SK-N-SH (cell line): ENCODE results near the gene TMEM174.

ENCODE experiments used
- POLR2AphosphoS5 ChIP-seq: IDR thresholded peaks from 2 replicates; pipeline ENCODE4 v1.6.1; 2012; ENCODE audit warnings: low read depth, low read length
- RCOR1 ChIP-seq: fragments of 150-350 bp; IDR thresholded peaks from 2 replicates; pipeline ENCODE4 v1.6.1; 2017; ENCODE audit warnings: antibody characterized with exemption, low read length
- RFX5 ChIP-seq: IDR thresholded peaks from 2 replicates; pipeline ENCODE4 v1.6.1; 2012; ENCODE audit warnings: mild to moderate bottlenecking, improper control_type of control experiment, low read length
- SIN3A ChIP-seq: IDR thresholded peaks from 2 replicates; pipeline ENCODE4 v1.6.1; 2012; ENCODE audit warnings: low read depth, mild to moderate bottlenecking, low read length, moderate library complexity, borderline replicate concordance
- YY1 ChIP-seq: IDR thresholded peaks from 2 replicates; pipeline ENCODE4 v1.4.0; 2012; ENCODE audit warnings: low read depth, mild to moderate bottlenecking
- TF ChIP-seq, protein P1 (sequence below): fragments of 200-600 bp; sonication (generic); IDR thresholded peaks from 2 replicates; pipeline ENCODE4 v1.6.1; 2017; ENCODE audit warnings: antibody characterized with exemption, mild to moderate bottlenecking, moderate library complexity
- TF ChIP-seq, protein P2 (sequence below): IDR thresholded peaks from 2 replicates; pipeline ENCODE4 v1.4.0; 2012; ENCODE audit warnings: low read depth, borderline replicate concordance
- TF ChIP-seq, protein P3 (sequence below): IDR thresholded peaks from 2 replicates; pipeline ENCODE4 v1.4.0; 2012; ENCODE audit warnings: low read depth, borderline replicate concordance
- TF ChIP-seq, protein P4 (sequence below): fragments of 150-350 bp; IDR thresholded peaks from 2 replicates; pipeline ENCODE4 v1.6.1; 2017; ENCODE audit warnings: antibody characterized with exemption, low read length, low read depth, borderline replicate concordance

DNA sequence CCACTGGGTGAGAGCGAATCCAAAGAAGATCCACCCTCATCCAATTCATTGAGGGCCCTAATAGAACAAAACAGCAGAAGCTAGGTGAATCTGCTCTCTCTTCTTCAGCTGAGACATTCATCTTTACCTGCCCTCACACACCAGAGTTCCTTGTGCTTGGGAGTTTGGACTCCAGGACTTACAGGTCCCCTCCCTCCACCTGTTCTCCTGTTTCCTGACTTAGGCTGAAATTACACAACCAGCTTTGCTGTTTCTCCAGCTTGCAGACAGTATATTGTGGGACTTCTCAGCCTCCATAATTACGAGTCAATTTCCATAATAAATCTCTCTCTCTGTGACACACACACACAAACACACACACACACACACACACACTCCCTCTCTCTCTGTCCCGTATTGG is 33.5 kb upstream of the TMEM174 start:
- TF ChIP-seq, protein P1, sequence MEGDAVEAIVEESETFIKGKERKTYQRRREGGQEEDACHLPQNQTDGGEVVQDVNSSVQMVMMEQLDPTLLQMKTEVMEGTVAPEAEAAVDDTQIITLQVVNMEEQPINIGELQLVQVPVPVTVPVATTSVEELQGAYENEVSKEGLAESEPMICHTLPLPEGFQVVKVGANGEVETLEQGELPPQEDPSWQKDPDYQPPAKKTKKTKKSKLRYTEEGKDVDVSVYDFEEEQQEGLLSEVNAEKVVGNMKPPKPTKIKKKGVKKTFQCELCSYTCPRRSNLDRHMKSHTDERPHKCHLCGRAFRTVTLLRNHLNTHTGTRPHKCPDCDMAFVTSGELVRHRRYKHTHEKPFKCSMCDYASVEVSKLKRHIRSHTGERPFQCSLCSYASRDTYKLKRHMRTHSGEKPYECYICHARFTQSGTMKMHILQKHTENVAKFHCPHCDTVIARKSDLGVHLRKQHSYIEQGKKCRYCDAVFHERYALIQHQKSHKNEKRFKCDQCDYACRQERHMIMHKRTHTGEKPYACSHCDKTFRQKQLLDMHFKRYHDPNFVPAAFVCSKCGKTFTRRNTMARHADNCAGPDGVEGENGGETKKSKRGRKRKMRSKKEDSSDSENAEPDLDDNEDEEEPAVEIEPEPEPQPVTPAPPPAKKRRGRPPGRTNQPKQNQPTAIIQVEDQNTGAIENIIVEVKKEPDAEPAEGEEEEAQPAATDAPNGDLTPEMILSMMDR = no peak
- no peak for TF ChIP-seq POLR2AphosphoS5
- TF ChIP-seq, protein P2, sequence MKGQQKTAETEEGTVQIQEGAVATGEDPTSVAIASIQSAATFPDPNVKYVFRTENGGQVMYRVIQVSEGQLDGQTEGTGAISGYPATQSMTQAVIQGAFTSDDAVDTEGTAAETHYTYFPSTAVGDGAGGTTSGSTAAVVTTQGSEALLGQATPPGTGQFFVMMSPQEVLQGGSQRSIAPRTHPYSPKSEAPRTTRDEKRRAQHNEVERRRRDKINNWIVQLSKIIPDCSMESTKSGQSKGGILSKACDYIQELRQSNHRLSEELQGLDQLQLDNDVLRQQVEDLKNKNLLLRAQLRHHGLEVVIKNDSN = no peak
- TF ChIP-seq SIN3A = no peak
- no peak for TF ChIP-seq RFX5
- TF ChIP-seq, protein P3, sequence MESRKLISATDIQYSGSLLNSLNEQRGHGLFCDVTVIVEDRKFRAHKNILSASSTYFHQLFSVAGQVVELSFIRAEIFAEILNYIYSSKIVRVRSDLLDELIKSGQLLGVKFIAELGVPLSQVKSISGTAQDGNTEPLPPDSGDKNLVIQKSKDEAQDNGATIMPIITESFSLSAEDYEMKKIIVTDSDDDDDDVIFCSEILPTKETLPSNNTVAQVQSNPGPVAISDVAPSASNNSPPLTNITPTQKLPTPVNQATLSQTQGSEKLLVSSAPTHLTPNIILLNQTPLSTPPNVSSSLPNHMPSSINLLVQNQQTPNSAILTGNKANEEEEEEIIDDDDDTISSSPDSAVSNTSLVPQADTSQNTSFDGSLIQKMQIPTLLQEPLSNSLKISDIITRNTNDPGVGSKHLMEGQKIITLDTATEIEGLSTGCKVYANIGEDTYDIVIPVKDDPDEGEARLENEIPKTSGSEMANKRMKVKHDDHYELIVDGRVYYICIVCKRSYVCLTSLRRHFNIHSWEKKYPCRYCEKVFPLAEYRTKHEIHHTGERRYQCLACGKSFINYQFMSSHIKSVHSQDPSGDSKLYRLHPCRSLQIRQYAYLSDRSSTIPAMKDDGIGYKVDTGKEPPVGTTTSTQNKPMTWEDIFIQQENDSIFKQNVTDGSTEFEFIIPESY = no peak
- TF ChIP-seq, protein P4, sequence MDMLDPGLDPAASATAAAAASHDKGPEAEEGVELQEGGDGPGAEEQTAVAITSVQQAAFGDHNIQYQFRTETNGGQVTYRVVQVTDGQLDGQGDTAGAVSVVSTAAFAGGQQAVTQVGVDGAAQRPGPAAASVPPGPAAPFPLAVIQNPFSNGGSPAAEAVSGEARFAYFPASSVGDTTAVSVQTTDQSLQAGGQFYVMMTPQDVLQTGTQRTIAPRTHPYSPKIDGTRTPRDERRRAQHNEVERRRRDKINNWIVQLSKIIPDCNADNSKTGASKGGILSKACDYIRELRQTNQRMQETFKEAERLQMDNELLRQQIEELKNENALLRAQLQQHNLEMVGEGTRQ = no peak
- no peak for TF ChIP-seq YY1
- no peak for TF ChIP-seq RCOR1
